ENCODE measurements around the gene CFAP299. TPM values are rescaled to one million over a fixed set of nuclear protein-coding genes. Genes with fewer than 3 reads are reported as not detected.

CFAP299 gene
- total RNA-seq, 1 experiment from 2014 or later: not detected

GRCh38 chr4:80576796-80577195 is 241.3 kb downstream of the CFAP299 start:
- DNase-seq (ENCODE audit: low read depth, low spot score): no peak
- ATAC-seq: no peak
- no peaks in the 10 kb centered on the region for H3K9me3 ChIP-seq (ENCODE audit: control insufficient read depth in 1 of 2, insufficient read depth in 1 of 2, low read depth in 1 of 2, low read length in 2 of 2)
- ChIA-PET CTCF (no interaction called here), POLR2A (interaction anchor here (0.7 kb wide), 1 partner anchor 987 kb away, joined by 3 read pairs; no protein-coding TSS in a partner anchor), RAD21 (ENCODE audit: low non-redundant PET in 1 of 2, low total read pairs in 2 of 2, uncharacterized antibody in 2 of 2, unreplicated experiment in 2 of 2) (no interaction called here)
- intact Hi-C loops (cut with micrococcal nuclease): no loop called here
- H3K79me2 ChIP-seq (ENCODE audit: insufficient read depth, low read length): no peaks in the 10 kb centered on the region
- H3K9me2 ChIP-seq (ENCODE audit: insufficient read depth): no peaks in the 10 kb centered on the region
- no peaks in the 10 kb centered on the region for H3K4me1 ChIP-seq (ENCODE audit: control insufficient read depth in 1 of 2, insufficient read depth in 2 of 2, low read length in 2 of 2)
- H3K27ac ChIP-seq (ENCODE audit: low read depth, low read length): no peak overlapping the region
- BruUV-seq (replicated peaks): no TSS peak
- no peaks in the 10 kb centered on the region for H4K20me1 ChIP-seq (ENCODE audit: insufficient read depth)
- peaks cover 6% of the 10 kb centered on the region; the same call in 1 of the 2 replicates for H3K27me3 ChIP-seq (ENCODE audit: insufficient read depth, low read length)
- no peak for TF ChIP-seq ZBTB33 (IDR thresholded peaks at IDR 0.05; ENCODE audit: extremely low read depth, insufficient replicate concordance, low read length)
- no peak for TF ChIP-seq SP1 (IDR thresholded peaks at IDR 0.05; ENCODE audit: low read depth)
- TF ChIP-seq SIN3A (IDR thresholded peaks at IDR 0.05; ENCODE audit: low read depth): no peak
- no peak for TF ChIP-seq MAX (IDR thresholded peaks at IDR 0.05)
- no peak for TF ChIP-seq ZFX (IDR thresholded peaks at IDR 0.05)
- H3K4me2 ChIP-seq (ENCODE audit: low read length): no peak overlapping the region
- no peak overlapping the region for H3K4me3 ChIP-seq (replicated peaks in 1 of 2; ENCODE audit: low read depth in 1 of 2, low read length in 2 of 2)
- no peaks in the 10 kb centered on the region for H3K36me3 ChIP-seq (ENCODE audit: control insufficient read depth in 1 of 2, insufficient read depth in 2 of 2, low read length in 2 of 2)
- H2AFZ ChIP-seq (ENCODE audit: low read depth, low read length, poor library complexity, severe bottlenecking): no peak overlapping the region
- no peak overlapping the region for H3K9ac ChIP-seq (ENCODE audit: low read length)

GRCh38 chr4:80578001-80578400 is 242.5 kb downstream of the CFAP299 start:
- no peak overlapping the region for H3K27ac ChIP-seq (ENCODE audit: low read depth, low read length)
- no peaks in the 10 kb centered on the region for H3K36me3 ChIP-seq (ENCODE audit: control insufficient read depth in 1 of 2, insufficient read depth in 2 of 2, low read length in 2 of 2)
- H3K4me1 ChIP-seq (ENCODE audit: control insufficient read depth in 1 of 2, insufficient read depth in 2 of 2, low read length in 2 of 2): no peaks in the 10 kb centered on the region
- RAD21 ChIA-PET (ENCODE audit: low non-redundant PET in 1 of 2, low total read pairs in 2 of 2, uncharacterized antibody in 2 of 2, unreplicated experiment in 2 of 2): no interaction called here
- POLR2A ChIA-PET: no interaction called here
- H3K9me3 ChIP-seq (ENCODE audit: control insufficient read depth in 1 of 2, insufficient read depth in 1 of 2, low read depth in 1 of 2, low read length in 2 of 2): no peaks in the 10 kb centered on the region
- intact Hi-C loops (cut with micrococcal nuclease): no loop called here
- ATAC-seq (no peak), DNase-seq (ENCODE audit: low read depth, low spot score) (no peak)
- H3K79me2 ChIP-seq (ENCODE audit: insufficient read depth, low read length): no peaks in the 10 kb centered on the region
- H3K9me2 ChIP-seq (ENCODE audit: insufficient read depth): no peaks in the 10 kb centered on the region
- no peak overlapping the region for H2AFZ ChIP-seq (ENCODE audit: low read depth, low read length, poor library complexity, severe bottlenecking)
- no TSS peak for BruUV-seq (replicated peaks)
- H3K27me3 ChIP-seq (ENCODE audit: insufficient read depth, low read length): peaks cover 6% of the 10 kb centered on the region; the same call in 1 of the 2 replicates
- H3K4me2 ChIP-seq (ENCODE audit: low read length): no peak overlapping the region
- CTCF ChIA-PET: no interaction called here
- H3K9ac ChIP-seq (ENCODE audit: low read length): no peak overlapping the region
- H3K4me3 ChIP-seq (replicated peaks in 1 of 2; ENCODE audit: low read depth in 1 of 2, low read length in 2 of 2): no peak overlapping the region
- H4K20me1 ChIP-seq (ENCODE audit: insufficient read depth): no peaks in the 10 kb centered on the region
- TF ChIP-seq EGR1 (IDR thresholded peaks at IDR 0.05; ENCODE audit: low read depth): no peak
- no peak for TF ChIP-seq POLR2AphosphoS5 (IDR thresholded peaks at IDR 0.05; ENCODE audit: low read depth, low read length)
- no peak for TF ChIP-seq ZBTB33 (IDR thresholded peaks at IDR 0.05; ENCODE audit: extremely low read depth, insufficient replicate concordance, low read length)
- TF ChIP-seq MAX (IDR thresholded peaks at IDR 0.05): no peak
- TF ChIP-seq CBX3 (IDR thresholded peaks at IDR 0.05; ENCODE audit: low read depth): no peak
- no peak for TF ChIP-seq EZH2phosphoT487 (IDR thresholded peaks at IDR 0.05; ENCODE audit: borderline replicate concordance)

All from HCT116 (cell line).